Measurements from ENCODE around the gene HSPA1L.
A peak's percentile ranks its signal among the peaks of the same experiment; 100 is the strongest.

- TF ChIP-seq CTCF (IDR thresholded peaks at IDR 0.05; ENCODE audit: extremely low read depth in 1 of 2, insufficient read depth in 1 of 2, low read depth in 1 of 2, low read length in 2 of 2) (no peak), POLR2AphosphoS5 (IDR thresholded peaks at IDR 0.05; ENCODE audit: insufficient read depth, low read depth, low read length) (peak; percentile 39)
These were observed 11.8 kb upstream of the HSPA1L start for GRCh38 chr6:31826793-31827285.
